ENCODE measurements around the gene NEK6.

DNA sequence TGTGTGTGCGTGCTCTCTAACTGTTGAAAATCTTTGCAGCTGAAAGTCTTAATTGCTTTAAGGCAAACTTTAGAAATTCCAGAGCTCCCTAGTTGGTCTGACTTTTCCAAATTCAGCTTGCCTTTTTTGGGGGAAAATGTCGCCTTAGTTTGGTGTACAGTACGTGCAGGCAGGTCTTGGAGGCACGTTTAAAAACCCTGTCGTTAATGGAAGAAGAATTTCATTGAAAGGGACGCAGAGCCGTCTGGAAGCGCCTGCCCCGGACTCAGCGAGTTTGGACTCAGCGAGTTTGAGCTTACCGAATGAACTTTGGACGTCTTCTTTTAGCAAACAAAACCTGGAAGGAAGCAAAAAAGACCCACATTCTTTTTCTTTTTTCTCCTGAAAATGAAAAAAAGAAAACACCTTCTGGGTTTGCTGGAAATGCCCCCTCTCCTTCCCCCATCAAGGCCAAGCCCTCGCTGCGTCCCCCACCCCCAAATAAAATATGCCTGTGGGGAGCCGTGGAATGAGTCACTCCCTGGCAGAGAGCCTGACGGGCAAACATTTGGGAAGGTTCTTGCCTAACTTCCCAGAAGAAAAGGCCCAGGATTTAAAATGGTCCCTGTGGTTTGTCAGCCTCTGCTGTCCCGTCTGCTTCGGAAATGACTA, 1.5 kb downstream of the NEK6 start:
- TF ChIP-seq, protein P1, sequence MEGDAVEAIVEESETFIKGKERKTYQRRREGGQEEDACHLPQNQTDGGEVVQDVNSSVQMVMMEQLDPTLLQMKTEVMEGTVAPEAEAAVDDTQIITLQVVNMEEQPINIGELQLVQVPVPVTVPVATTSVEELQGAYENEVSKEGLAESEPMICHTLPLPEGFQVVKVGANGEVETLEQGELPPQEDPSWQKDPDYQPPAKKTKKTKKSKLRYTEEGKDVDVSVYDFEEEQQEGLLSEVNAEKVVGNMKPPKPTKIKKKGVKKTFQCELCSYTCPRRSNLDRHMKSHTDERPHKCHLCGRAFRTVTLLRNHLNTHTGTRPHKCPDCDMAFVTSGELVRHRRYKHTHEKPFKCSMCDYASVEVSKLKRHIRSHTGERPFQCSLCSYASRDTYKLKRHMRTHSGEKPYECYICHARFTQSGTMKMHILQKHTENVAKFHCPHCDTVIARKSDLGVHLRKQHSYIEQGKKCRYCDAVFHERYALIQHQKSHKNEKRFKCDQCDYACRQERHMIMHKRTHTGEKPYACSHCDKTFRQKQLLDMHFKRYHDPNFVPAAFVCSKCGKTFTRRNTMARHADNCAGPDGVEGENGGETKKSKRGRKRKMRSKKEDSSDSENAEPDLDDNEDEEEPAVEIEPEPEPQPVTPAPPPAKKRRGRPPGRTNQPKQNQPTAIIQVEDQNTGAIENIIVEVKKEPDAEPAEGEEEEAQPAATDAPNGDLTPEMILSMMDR (IDR thresholded peaks at IDR 0.05), result no peak
- TF ChIP-seq POLR2A (IDR thresholded peaks at IDR 0.05; ENCODE audit: low read depth) (no peak), POLR2AphosphoS5 (IDR thresholded peaks at IDR 0.05) (peak in 1 of 2 donors; percentile 76), EP300 (IDR thresholded peaks at IDR 0.05) (no peak)

Data from esophagus muscularis mucosa (tissue), 4 donors.